ENCODE data around the gene C17orf113.
A peak's percentile ranks its signal among the peaks of the same experiment; 100 is the strongest.

C17orf113 gene

DNA sequence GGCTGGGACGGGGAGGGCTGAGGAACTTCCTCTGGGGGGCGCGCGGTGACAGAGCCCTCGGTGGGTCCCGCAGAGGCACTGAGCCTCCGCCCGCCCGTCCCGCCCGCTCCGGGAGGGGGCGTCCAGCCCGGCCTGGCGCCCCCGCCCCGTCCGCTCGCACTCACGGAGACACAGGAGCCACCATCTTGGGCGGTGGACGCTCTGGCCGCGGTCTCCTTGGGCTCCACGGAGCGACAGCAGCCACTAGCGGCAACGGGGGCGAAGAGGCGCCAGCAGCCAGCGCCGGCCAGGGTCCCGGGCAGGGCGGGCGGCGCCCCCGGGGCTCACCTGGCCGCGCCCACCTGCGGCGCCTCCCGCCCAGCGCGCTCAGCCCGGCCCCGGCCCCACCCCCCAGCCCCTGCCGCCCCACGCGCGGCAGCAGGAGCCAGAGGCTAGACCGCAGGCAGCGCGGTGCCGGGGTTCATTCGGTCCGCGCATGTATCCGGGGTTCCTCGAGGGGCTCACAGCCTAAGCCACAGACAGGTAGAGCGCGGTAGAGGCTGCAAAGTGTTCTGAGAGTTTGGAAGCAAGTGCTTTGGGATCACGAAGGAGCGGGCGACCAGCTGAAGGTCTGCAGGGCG lies at the start of gene C17orf113:
Gene C17orf113 (minus strand): TSS at position 209 of the 620 bp plus-strand sequence. CDS start 7,225 bp downstream, outside the sequence.
- TF ChIP-seq, protein P1, sequence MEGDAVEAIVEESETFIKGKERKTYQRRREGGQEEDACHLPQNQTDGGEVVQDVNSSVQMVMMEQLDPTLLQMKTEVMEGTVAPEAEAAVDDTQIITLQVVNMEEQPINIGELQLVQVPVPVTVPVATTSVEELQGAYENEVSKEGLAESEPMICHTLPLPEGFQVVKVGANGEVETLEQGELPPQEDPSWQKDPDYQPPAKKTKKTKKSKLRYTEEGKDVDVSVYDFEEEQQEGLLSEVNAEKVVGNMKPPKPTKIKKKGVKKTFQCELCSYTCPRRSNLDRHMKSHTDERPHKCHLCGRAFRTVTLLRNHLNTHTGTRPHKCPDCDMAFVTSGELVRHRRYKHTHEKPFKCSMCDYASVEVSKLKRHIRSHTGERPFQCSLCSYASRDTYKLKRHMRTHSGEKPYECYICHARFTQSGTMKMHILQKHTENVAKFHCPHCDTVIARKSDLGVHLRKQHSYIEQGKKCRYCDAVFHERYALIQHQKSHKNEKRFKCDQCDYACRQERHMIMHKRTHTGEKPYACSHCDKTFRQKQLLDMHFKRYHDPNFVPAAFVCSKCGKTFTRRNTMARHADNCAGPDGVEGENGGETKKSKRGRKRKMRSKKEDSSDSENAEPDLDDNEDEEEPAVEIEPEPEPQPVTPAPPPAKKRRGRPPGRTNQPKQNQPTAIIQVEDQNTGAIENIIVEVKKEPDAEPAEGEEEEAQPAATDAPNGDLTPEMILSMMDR (IDR thresholded peaks at IDR 0.05; ENCODE audit: low read depth, low read length, missing control alignments), result no peak
- no peak for DNase-seq (ENCODE audit: extremely low read depth, low read depth)
- peak within 1 kb of the TSS; percentile 48 for H3K4me3 ChIP-seq (replicated peaks; ENCODE audit: low read depth, low read length)

DNA sequence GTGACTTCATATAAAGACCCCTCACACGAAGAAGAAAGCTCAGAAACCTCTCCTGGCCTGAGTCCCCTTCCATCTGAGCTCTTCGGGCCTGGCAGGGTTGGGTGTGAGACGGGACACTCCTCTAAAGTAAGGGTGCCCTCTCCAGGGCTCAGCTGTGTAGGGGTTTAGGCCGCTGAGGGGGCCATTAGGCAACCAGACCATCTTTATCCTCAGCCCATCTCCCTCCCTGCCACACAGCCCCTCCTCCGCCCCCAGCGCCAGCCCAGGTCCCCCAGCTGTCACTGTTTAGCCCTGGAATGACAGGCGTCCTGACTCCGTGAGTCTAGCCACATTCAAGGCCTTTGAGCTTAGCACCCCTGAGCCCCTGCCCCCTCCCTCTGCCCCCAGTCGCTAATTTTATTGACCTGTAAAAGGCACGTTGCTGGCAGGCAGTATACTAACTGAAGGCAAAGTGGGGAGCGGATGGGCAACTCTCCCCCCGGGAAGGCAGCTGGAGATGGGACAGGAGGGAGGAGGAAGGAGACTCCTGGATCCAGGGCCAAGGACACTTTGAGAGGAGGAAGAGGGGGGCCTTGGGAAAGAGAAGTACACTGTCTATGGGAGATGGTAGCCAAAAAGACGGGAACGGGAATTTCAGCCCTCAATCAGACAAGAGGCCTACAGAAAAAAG lies 48.5 kb upstream of the C17orf113 start:
- H3K4me3 ChIP-seq (replicated peaks; ENCODE audit: low read depth, low read length), result no peak overlapping the region
- no peak for DNase-seq (ENCODE audit: extremely low read depth, low read depth)
- TF ChIP-seq, protein P1 (IDR thresholded peaks at IDR 0.05; ENCODE audit: low read depth, low read length, missing control alignments), result no peak

GRCh38 chr17:42097691-42098631 lies 47.6 kb upstream of the C17orf113 start, which contains the start of gene ZNF385C:
Gene ZNF385C, minus strand, starts transcription at chr17:42098473. Its CDS starts 35,417 bp downstream, at chr17:42063056.
- TF ChIP-seq, protein P1 (IDR thresholded peaks at IDR 0.05; ENCODE audit: low read depth, low read length, missing control alignments), result no peak
- no peak for DNase-seq (ENCODE audit: extremely low read depth, low read depth)
- H3K4me3 ChIP-seq (replicated peaks; ENCODE audit: low read depth, low read length), result no peak within 1 kb of the TSS

- TF ChIP-seq, protein P1 (IDR thresholded peaks at IDR 0.05; ENCODE audit: low read depth, low read length, missing control alignments), result peak; percentile 4
- H3K4me3 ChIP-seq (replicated peaks; ENCODE audit: low read depth, low read length), result no peak overlapping the region
- no peak for DNase-seq (ENCODE audit: extremely low read depth, low read depth)
Observed at GRCh38 chr17:42096360-42097111, 46.1 kb upstream of the C17orf113 start.

DNA sequence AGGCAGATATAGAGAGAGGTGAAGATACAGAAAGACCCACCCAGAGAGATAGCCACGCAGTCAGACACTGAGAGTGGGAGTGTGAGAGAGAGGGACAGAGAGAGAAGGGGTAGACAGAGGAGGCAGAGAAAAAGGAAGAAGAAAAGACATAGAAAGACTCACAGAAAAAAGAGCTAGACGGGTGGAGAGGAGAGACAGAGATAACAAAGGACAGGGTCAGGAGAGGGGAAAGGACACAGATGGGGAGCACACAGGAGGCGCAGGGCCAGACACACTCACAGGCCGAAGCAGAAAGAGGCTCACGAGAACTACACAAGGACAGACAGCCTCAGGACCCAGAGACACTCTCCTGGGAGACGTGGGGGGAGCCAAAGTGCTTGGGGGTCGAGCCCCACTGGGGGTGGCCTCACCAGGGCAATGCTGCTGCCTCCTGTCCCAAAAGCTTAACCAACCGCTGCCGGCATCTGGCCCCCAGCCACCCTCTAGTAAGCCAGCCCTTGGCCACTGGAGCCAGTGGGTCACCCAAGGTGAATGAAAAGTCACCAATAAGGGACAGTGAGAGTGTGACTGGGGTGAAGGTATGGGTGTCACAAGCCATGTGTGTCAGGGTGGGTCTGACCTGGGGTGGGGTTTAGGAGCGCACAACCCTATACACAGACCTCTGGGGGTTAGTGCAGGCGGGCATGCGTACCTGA lies 44.1 kb upstream of the C17orf113 start:
- TF ChIP-seq, protein P1 (IDR thresholded peaks at IDR 0.05; ENCODE audit: low read depth, low read length, missing control alignments), result no peak
- no peak for DNase-seq (ENCODE audit: extremely low read depth, low read depth)
- H3K4me3 ChIP-seq (replicated peaks; ENCODE audit: low read depth, low read length), result no peak overlapping the region
